ENCODE results near the gene DCHS1. TPM values are rescaled to one million over a fixed set of nuclear protein-coding genes. Genes with fewer than 3 reads are reported as not detected.
A peak's percentile ranks its signal among the peaks of the same experiment; 100 is the strongest.

Gene DCHS1
- total and polyA plus RNA-seq, 10 of the 15 experiments (the other 5 are each of a cell fraction or from before 2014, with no cell fraction given), result 0.02 to 0.64 (median 0.18) TPM; not detected in 1

- Histone ChIP-seq H3K4me2 (ENCODE audit: control insufficient read depth, insufficient read depth) (peak overlapping the region; percentile 92), H3K9me3 (replicated peaks; ENCODE audit: control insufficient read depth, insufficient read depth, low read length) (no peaks in the 10 kb centered on the region), H3K4me1 (ENCODE audit: control insufficient read depth, insufficient read depth, low read length) (peaks cover 6% of the 10 kb centered on the region), H3K4me3 (peak overlapping the region; percentile 95), H2AFZ (ENCODE audit: control insufficient read depth, low read depth, low read length) (peak overlapping the region; percentile 95), H3K9ac (ENCODE audit: control insufficient read depth, insufficient read depth, low read length) (peak overlapping the region; percentile 95), H3K79me2 (ENCODE audit: control insufficient read depth, insufficient read depth, low read length) (peaks cover 12% of the 10 kb centered on the region), H3K36me3 (ENCODE audit: control insufficient read depth in 2 of 2, insufficient read depth in 2 of 2, low read length in 1 of 2) (peaks cover 0 to 6% of the 10 kb centered on the region in 2 experiments; a peak in 1 of 4 replicates), H4K20me1 (ENCODE audit: control insufficient read depth, insufficient read depth) (no peaks in the 10 kb centered on the region), H3K27ac (ENCODE audit: control insufficient read depth, insufficient read depth) (peak overlapping the region; percentile 90), H3K27me3 (replicated peaks in 1 of 2; ENCODE audit: control insufficient read depth in 2 of 2, insufficient read depth in 2 of 2, low read length in 1 of 2) (no peaks in the 10 kb centered on the region)
- no peak for DNase-seq (ENCODE audit: low read depth, low spot score)
- FAIRE-seq, result peak; percentile 77
- intact Hi-C loops (cut with micrococcal nuclease; ENCODE audit: unreplicated experiment) (loop anchor here (2.0 to 10.0 kb wide), 2 partner anchors 50 to 906 kb away; no protein-coding TSS in a partner anchor), in situ Hi-C loops (cut with MboI) (loop anchor here (10.0 kb wide), 1 partner anchor 906 kb away; no protein-coding TSS in a partner anchor)
- 8% methylated on average over 15 of the region's 15 CpGs for WGBS (ENCODE audit: insufficient coverage, insufficient replicate concordance, low lambda C conversion rate, missing lambda C conversion rate)
- ATAC-seq, result peak; percentile 51
- no TSS peak for BruUV-seq (replicated peaks)
- ChIA-PET SMC1A (ENCODE audit: uncharacterized antibody, unreplicated experiment) (interaction anchor here (0.8 to 3.5 kb wide), 16 partner anchors 9 to 233 kb away, joined by 3 to 34 read pairs (median 4); partner anchors contain the start of genes ILK and MRPL17), POLR2A (interaction anchor here (0.8 to 9.1 kb wide), 19 partner anchors 9 to 929 kb away, joined by 3 to 85 read pairs (median 4); partner anchors contain the start of genes ARFIP2, ILK, MRPL17 and SMPD1), RAD21 (ENCODE audit: unreplicated experiment) (interaction anchor here (0.8 to 4.3 kb wide), 19 partner anchors 9 to 239 kb away, joined by 3 to 55 read pairs (median 5); partner anchors contain the start of genes ARFIP2, ILK, MRPL17 and RRP8), CTCF (interaction anchor here (0.6 to 3.5 kb wide), 18 partner anchors 9 to 239 kb away, joined by 3 to 27 read pairs (median 4); partner anchors contain the start of genes ILK and MRPL17)
- TF ChIP-seq RUNX3 (IDR thresholded peaks at IDR 0.05; ENCODE audit: low read length), result peak; percentile 69
- TF ChIP-seq POU2F2 (IDR thresholded peaks at IDR 0.05; ENCODE audit: borderline replicate concordance, low read depth, low read length), result peak; percentile 61; the same call in 1 of the 3 replicates
- no peak for TF ChIP-seq ZBTB40 (IDR thresholded peaks at IDR 0.05; ENCODE audit: borderline replicate concordance)
- 0 out of 2 replicates have a peak, but pooled peaks have one; percentile 36 for TF ChIP-seq SIN3A (IDR thresholded peaks at IDR 0.05; ENCODE audit: low read depth, low read length)
- TF ChIP-seq NR2F1 (conservative IDR thresholded peaks at IDR 0.05), result 0 out of 2 replicates have a peak, but pooled peaks have one; percentile 38
- no peak for TF ChIP-seq JUND (IDR thresholded peaks at IDR 0.05; ENCODE audit: low read depth, low read length)
- peak; percentile 27 for TF ChIP-seq EED (IDR thresholded peaks at IDR 0.05; ENCODE audit: low read depth)
- peak; percentile 81; the same call in 1 of the 2 replicates for TF ChIP-seq SPI1 (IDR thresholded peaks at IDR 0.05; ENCODE audit: borderline replicate concordance, insufficient read depth, low read depth, low read length)
- 0 out of 2 replicates have a peak, but pooled peaks have one; percentile 28 for TF ChIP-seq BACH1 (IDR thresholded peaks at IDR 0.05; ENCODE audit: borderline replicate concordance)
- peak in 1 of 2 experiments; percentile 32; a peak in 1 of 4 replicates for TF ChIP-seq IKZF2 (IDR thresholded peaks at IDR 0.05)
- 0 out of 2 replicates have a peak, but pooled peaks have one; percentile 39 for TF ChIP-seq IRF4 (IDR thresholded peaks at IDR 0.05; ENCODE audit: low read depth, low read length)
- peak; percentile 4; the same call in 1 of the 2 replicates for TF ChIP-seq IKZF1 (conservative IDR thresholded peaks at IDR 0.05)
- no peak for TF ChIP-seq ZSCAN29 (IDR thresholded peaks at IDR 0.05)
- TF ChIP-seq BCL11A (IDR thresholded peaks at IDR 0.05; ENCODE audit: low read depth, low read length), result peak; percentile 57; the same call in 1 of the 2 replicates
- no peak for TF ChIP-seq STAT1 (conservative IDR thresholded peaks at IDR 0.05)
These were observed 37.2 kb downstream of the DCHS1 start for GRCh38 chr11:6618117-6619003.

Data from GM12878 (cell line).